ENCODE results near the gene SLCO2B1. TPM values are rescaled to one million over a fixed set of nuclear protein-coding genes. Genes with fewer than 3 reads are reported as not detected.

Gene SLCO2B1
- total RNA-seq, 1 donor from 2014 or later, result 9.8 TPM

DNA sequence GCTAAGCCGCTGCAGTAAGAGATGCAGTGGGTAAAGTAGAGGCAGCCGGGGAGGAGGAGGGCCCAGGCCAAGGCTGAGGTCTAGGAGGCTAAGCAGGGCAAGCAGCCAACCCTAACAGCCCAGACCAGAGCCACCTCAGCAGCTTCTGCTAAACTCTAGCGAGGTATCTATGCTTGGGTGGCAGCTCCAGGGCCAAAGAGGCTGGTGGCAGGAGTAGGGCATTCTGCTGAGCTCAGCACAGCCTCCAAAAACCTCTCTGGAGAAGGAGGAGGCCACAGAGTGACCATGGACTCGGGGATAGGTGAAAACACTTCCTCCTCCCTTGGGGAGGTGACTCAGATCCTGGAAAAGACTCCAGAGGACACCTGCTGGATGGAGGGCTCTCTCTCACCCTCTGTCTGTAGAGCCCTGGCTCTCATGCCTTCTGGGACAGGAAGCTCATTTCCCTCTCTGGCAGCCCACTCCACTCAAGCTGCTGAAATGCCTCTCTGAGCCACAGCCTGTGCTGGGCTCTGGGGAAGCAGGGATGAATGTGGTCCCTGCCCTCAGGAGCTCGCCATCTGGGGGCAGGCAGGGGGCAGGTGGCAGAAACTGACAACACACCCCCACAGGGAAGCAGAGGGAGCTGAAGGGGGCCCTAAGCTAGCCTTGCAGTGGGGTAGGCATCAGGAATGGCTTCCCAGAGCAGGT, 73.2 kb downstream of the SLCO2B1 start:
- DNase-seq, result no peak

DNA sequence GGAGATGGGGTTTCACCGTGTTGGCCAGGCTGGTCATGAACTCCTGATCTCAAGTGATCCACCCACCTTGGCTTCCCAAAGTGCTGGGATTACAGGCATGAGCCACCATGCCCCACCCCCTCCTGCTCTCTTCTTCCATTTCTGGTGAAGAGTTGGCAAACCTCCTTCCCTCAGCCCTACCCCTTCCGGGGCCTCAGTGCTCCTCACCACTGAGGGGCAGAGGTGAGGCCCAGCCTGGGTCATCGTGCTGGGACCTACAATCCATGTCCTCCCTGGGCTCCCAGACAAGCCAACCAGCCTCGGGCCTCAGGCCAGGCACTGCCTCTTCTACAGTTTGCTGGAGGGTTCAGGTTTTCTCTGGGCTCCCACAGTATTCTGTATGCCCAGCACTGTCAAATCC, 74.9 kb downstream of the SLCO2B1 start:
- DNase-seq, result no peak

DNA sequence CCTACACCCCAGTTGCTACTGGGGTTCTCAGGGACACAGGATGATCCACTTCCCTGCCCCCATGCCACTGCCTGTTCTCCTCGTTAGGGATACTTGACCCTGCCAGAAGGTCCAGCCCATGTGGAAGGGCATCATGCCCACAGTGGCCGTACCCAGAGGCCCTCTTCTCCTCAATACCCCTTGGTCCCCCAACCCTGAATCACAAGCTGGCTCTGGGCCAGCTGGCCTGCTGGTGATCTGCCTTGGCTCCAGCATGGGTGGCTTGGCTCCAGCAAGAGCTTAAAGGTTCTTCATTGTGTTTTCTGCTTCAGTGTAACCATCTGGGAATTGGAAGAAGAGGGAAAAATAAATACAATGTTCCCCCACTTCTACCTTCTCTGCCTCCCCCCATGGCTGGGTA, 78.6 kb downstream of the SLCO2B1 start:
- no peak for DNase-seq

DNA sequence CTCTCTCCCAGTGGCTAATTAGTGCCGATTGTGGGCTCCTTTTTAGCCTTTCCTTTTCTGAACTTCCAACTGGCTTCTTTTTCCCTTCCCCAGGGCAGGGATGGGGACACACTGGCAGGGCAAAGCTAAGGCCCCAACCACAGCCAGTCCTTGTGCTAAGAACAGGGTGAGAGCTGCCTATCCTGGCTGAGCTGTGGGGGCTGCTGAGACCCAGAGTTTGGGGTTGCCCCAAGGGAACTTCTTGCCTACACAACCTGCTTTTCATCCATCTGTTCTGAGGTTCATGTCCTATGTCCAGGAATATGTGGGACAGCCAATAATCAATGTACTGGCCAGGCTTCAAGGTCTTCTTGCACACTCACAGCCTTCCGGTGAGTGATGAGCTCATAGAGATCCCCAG, 79.7 kb downstream of the SLCO2B1 start:
- no peak for DNase-seq

- DNase-seq, result no peak
These were observed 82.9 kb downstream of the SLCO2B1 start for GRCh38 chr11:75233754-75234172.

DNA sequence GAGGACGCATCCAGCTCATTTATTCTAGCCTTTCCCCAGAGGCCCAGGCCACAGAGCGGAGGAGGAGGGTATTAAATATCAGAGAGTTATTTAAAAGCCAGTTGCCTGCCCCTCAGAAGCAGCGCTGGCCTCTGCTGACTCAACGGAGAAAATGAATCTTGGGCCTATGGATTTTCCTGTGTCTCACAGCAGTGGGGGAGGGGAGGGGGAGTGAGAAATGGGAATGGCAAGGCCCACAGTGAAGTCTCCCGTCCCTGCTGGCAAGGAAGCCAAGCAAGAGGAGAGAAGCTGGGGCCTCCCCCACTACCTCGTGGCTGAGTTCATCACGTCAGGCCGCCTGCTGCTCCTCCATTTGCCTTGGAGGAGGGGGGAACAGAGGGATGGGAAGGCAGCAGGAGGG, 85.2 kb downstream of the SLCO2B1 start:
- DNase-seq, result no peak

GRCh38 chr11:75237050-75237449, 86.1 kb downstream of the SLCO2B1 start:
- no peak for DNase-seq

- DNase-seq, result no peak
These were observed 87.9 kb downstream of the SLCO2B1 start for GRCh38 chr11:75238595-75239440.

- no peak for DNase-seq
These were observed 88.8 kb downstream of the SLCO2B1 start for GRCh38 chr11:75239531-75240290.

- no peak for DNase-seq
These were observed 89.6 kb downstream of the SLCO2B1 start, which contains the start of gene TPBGL for GRCh38 chr11:75240311-75241035. Gene TPBGL (plus strand): TSS chr11:75240774. CDS start chr11:75241050, 276 bp downstream.

DNA sequence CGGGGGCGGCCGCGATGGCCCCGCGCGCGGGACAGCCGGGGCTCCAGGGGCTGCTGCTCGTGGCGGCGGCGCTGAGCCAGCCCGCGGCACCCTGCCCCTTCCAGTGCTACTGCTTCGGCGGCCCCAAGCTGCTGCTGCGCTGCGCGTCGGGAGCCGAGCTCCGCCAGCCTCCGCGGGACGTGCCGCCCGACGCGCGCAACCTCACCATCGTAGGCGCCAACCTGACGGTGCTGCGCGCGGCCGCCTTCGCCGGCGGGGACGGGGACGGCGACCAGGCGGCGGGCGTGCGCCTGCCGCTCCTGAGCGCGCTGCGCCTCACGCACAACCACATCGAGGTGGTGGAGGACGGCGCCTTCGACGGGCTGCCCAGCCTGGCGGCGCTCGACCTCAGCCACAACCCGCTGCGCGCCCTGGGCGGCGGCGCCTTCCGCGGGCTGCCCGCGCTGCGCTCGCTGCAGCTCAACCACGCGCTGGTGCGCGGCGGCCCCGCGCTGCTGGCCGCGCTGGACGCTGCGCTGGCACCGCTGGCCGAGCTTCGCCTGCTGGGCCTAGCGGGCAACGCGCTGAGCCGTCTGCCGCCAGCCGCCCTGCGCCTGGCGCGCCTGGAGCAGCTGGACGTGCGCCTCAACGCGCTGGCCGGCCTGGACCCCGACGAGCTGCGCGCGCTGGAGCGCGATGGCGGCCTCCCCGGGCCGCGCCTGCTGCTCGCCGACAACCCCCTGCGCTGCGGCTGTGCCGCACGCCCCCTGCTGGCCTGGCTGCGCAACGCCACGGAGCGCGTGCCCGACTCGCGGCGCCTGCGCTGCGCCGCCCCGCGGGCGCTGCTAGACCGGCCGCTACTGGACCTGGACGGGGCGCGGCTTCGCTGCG, 90.4 kb downstream of the SLCO2B1 start:
- peak; percentile 79 for DNase-seq

DNA sequence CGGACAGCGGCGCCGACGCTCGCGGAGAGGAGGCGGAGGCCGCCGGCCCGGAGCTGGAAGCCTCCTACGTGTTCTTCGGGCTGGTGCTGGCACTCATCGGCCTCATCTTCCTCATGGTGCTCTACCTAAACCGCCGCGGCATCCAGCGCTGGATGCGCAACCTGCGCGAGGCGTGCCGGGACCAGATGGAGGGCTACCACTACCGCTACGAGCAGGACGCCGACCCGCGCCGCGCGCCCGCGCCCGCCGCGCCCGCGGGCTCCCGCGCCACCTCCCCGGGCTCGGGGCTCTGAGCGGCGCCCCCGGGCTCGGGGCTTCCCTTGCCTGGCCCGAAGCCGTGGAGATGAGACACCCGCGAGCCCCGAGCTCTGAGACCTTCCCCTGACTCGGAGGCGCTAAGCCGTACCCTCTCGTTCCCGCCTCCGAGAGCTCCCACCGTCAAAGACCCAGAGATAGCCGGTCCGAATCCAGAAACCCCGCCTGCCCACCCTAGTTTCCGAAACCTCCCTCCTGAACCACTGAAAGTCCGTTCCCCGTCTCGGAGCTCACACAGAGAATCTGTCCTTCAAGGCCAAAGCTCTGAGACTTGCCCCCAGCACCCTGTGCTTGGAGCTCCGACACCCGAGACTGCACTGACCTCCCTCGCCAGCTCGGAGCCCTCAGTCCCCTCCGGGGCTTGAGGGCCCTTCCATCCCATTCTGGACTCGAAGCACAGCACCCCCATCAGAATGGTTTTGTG, 91.2 kb downstream of the SLCO2B1 start:
- DNase-seq, result no peak

DNA sequence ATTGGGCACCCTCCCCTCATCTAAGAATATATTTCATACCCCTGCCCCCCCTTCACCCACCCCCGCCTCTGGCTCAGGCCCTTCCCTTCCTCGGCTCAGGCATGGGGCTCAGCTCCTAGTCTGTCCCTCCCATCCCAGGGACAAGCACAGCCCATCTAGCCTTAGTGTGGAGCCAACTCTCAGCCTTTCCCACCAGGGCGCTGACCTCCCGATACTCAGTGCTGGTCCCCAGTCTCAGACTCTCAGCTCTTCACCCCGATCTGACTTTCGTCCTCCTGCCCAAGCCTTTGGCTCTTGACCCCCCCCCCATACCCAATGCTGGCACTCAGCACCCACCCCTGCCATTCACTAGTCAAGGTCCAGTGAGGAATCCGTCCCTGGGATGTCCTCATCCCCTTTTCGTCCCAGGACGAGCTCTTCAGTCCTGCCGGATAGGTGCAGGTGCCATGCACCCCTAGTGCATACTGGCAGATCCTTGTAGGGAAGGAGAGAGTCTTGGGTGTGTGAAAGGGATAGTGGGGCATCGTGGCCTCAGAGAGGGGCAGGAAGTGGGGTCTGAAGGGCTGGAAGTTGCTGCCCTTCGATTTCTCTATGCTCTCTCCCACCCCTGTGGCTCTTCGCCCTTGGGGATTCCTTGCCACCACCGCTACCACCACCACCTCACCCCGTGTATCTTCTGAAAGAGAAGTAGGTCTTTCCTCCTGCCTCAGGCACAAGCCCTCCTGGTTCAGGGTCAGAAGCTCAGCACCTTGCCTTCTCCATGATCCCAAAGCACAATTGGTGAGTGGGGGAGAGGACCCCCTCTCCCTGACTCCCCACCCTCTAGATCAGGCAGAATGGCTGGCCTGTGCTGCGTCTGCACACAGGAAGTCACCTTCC, 92.1 kb downstream of the SLCO2B1 start:
- DNase-seq, result no peak

DNA sequence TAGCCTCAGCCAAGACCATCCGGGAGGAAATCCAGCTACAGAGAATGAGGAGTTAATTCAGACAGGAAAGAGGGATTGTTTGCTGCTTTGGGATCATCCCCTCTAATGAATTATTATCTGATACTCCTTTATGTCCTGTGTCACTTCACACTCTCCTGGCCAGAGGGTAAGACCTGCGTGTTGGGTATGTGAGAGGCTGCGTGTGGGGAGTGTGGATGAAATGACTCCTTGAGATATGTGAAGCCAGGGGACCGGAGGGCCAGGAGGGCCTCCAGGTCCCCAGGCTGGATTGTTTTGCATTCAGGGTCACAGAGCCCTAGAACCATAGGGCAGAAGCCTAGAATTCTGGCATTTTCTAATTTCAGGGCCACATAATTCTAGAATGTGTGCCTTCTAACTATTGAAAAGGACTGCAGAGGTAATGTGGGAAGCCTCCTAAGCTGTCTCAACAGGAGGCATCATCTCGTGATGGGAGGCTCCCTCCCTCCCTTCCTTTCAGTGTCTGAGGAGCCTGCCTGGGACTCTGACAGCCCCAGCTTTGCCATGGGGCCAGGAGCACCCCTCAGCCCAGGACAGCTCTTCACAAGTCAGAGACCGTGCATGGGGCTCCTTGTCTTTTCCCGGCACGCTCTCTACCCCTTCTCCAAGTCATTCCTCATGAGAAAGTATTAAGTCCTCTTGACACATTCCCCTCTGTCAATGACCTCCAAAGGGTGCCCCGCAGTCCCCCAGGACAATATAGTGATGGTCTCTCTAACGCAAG, 93.3 kb downstream of the SLCO2B1 start:
- no peak for DNase-seq

GRCh38 chr11:75245356-75246005, 94.6 kb downstream of the SLCO2B1 start:
- DNase-seq, result no peak

DNA sequence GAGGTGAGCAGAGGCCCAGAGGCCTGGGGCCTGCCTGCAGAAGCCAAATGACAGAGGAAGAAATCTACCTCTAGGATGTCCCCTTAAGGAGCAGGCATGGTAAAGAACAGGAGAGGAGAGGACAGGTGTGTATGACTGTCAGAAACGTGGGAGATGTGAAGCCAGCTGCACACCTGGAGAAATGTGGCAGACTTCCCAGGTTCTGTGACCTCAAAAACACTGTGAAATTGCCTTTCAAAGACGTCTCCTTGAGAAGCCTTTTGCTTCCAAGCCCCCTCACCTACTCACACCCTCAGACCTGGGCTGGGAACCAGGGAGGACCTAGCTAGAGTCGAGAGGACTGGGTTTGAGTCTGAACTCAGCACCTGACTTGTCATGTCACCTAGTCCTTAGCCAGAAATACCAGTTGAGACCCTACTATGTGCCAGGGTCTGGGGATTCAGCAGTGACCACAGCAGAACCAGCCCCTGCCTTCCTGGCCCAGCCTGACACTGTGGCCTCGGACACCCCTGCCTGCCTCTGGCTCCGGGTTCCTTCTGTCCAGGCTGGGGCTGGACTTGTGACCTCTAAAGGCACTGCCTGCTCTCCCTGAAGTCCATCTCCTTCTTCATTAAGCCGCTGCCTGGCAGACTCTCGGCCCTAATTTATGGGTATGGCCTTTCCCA, 95.2 kb downstream of the SLCO2B1 start:
- no peak for DNase-seq

DNA sequence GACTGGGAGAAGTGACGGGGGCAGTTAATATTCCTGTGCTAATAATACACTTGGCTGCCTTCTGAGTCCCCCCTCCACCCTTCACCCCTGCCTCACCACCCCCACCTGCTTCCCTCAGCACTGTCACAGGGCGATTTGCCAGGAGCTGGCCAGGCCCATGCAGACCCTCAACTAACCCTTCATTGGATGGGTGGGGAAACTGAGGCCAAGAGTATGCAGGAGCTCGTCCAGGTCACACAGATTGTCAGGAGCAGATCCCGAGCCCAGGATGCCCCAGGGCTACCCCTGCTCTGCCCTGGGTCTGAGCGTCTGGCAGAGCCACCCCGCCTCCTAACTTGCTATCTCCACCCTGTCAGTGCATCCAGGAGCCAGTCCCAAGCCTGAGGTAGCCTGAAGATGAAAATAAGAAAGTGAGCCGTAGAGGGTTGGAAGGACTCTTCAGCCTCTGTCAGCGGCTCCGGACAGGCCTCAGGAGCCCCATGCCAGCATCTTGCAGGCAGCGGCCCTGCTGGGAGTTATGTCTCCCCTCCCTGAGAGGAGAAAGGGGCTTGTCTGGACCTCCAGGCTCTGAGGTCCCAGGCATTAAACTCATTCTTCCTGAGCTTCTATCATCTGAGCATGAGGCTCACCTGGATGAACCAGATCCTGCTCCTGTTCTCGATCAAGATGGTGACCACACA, 95.9 kb downstream of the SLCO2B1 start:
- no peak for DNase-seq

All from skin of body (tissue), 2 donors.